GM18526 (cell line): ENCODE data around the gene TBXAS1.

Experiments
- POLR2A ChIP-seq: IDR thresholded peaks from 3 replicates; pipeline ENCODE4 v1.6.1; 2011; ENCODE audit not compliant: insufficient read length; ENCODE audit errors: extremely low read depth

TBXAS1 gene

GRCh38 chr7:139889186-139889871 is 60.3 kb downstream of the TBXAS1 start:
- no peak for TF ChIP-seq POLR2A

GRCh38 chr7:139893461-139893860 is 64.4 kb downstream of the TBXAS1 start:
- TF ChIP-seq POLR2A, result no peak

GRCh38 chr7:139893999-139894398 is 64.9 kb downstream of the TBXAS1 start:
- no peak for TF ChIP-seq POLR2A

GRCh38 chr7:139895141-139895829 is 66.2 kb downstream of the TBXAS1 start:
- no peak for TF ChIP-seq POLR2A

GRCh38 chr7:139896288-139896687 is 67.2 kb downstream of the TBXAS1 start:
- no peak for TF ChIP-seq POLR2A

- TF ChIP-seq POLR2A, result no peak
These were observed 67.8 kb downstream of the TBXAS1 start for GRCh38 chr7:139896831-139897230.

- TF ChIP-seq POLR2A, result no peak
These were observed 68.5 kb downstream of the TBXAS1 start for GRCh38 chr7:139897422-139898090.

GRCh38 chr7:139898483-139898882 is 69.4 kb downstream of the TBXAS1 start:
- no peak for TF ChIP-seq POLR2A

- TF ChIP-seq POLR2A, result no peak
These were observed 70.4 kb downstream of the TBXAS1 start for GRCh38 chr7:139899328-139899955.

GRCh38 chr7:139900326-139900725 is 71.3 kb downstream of the TBXAS1 start:
- TF ChIP-seq POLR2A, result no peak

- no peak for TF ChIP-seq POLR2A
These were observed 72.2 kb downstream of the TBXAS1 start for GRCh38 chr7:139901056-139901795.

GRCh38 chr7:139901901-139902300 is 72.8 kb downstream of the TBXAS1 start:
- no peak for TF ChIP-seq POLR2A

GRCh38 chr7:139902436-139903102 is 73.5 kb downstream of the TBXAS1 start:
- TF ChIP-seq POLR2A, result no peak

GRCh38 chr7:139906879-139907278 is 77.8 kb downstream of the TBXAS1 start:
- no peak for TF ChIP-seq POLR2A
